ENCODE data around the gene ATOH8.

DNA sequence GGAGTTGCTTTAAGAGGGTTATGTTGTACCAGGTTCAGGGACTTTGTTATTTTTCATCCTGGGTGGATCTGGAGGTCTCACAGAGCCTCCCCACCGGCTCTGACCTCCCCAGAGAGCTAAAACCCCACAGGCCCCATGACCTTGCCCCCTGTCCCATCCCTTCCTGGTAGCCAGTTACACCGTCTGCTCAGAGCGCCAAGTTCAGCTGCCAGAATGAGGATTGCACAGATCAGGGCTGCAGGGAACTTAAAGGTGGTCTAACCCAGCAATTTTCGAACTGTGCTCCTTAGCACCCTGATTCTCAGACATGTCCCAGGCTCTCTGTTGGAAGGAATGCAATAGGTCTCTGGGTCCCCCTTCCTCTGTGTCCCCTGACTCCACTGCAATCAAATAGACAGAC is 32.1 kb downstream of the ATOH8 start:
- no peak for TF ChIP-seq POLR2A (IDR thresholded peaks at IDR 0.05)
- TF ChIP-seq, protein P1, sequence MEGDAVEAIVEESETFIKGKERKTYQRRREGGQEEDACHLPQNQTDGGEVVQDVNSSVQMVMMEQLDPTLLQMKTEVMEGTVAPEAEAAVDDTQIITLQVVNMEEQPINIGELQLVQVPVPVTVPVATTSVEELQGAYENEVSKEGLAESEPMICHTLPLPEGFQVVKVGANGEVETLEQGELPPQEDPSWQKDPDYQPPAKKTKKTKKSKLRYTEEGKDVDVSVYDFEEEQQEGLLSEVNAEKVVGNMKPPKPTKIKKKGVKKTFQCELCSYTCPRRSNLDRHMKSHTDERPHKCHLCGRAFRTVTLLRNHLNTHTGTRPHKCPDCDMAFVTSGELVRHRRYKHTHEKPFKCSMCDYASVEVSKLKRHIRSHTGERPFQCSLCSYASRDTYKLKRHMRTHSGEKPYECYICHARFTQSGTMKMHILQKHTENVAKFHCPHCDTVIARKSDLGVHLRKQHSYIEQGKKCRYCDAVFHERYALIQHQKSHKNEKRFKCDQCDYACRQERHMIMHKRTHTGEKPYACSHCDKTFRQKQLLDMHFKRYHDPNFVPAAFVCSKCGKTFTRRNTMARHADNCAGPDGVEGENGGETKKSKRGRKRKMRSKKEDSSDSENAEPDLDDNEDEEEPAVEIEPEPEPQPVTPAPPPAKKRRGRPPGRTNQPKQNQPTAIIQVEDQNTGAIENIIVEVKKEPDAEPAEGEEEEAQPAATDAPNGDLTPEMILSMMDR (IDR thresholded peaks at IDR 0.05) = no peak

Measured in heart left ventricle (tissue), 13 donors.